ENCODE measurements around the gene SGIP1. TPM values are rescaled to one million over a fixed set of nuclear protein-coding genes. Genes with fewer than 3 reads are reported as not detected.

Gene SGIP1
- total and polyA plus RNA-seq, 2 of the 4 experiments (the other 2 are of a cell fraction): 27.1 to 42.7 TPM

GRCh38 chr1:66751160-66751559, 217.2 kb downstream of the SGIP1 start:
- Histone ChIP-seq H2BK5ac (ENCODE audit: low read depth, low read length, poor library complexity, severe bottlenecking) (no peak overlapping the region), H3K4me2 (ENCODE audit: low read depth, low read length) (no peak overlapping the region), H3K27ac (ENCODE audit: insufficient read depth, low read length) (no peak overlapping the region), H3K4ac (ENCODE audit: low read depth, low read length) (peak overlapping the region; percentile 9; the same call in 1 of the 2 replicates), H2AFZ (replicated peaks; ENCODE audit: low read length, poor library complexity) (no peak overlapping the region), H3K4me3 (ENCODE audit: insufficient read depth, low read depth, low read length) (no peak overlapping the region), H3K9me3 (ENCODE audit: control insufficient read depth, insufficient read depth, low read length) (no peaks in the 10 kb centered on the region), H3K9ac (ENCODE audit: low read depth, low read length) (no peak overlapping the region), H3K36me3 (ENCODE audit: control insufficient read depth, insufficient read depth, low read length) (no peaks in the 10 kb centered on the region), H3K14ac (replicated peaks; ENCODE audit: low read depth, low read length) (no peak overlapping the region), H2AK5ac (ENCODE audit: low read depth, low read length) (no peak overlapping the region), H4K91ac (ENCODE audit: insufficient read depth, low read depth, low read length) (no peak overlapping the region), H3K18ac (ENCODE audit: low read depth, low read length) (no peak overlapping the region), H3K79me1 (ENCODE audit: low read depth in 1 of 2, low read length in 2 of 2) (no peaks in the 10 kb centered on the region; a peak in 1 of 4 replicates), H3K9me1 (ENCODE audit: insufficient read depth, low read length) (peaks cover 8% of the 10 kb centered on the region), H4K5ac (ENCODE audit: low read depth, low read length) (no peak overlapping the region), H2AK9ac (replicated peaks; ENCODE audit: low read depth, low read length, poor library complexity) (no peak overlapping the region), H4K8ac (ENCODE audit: low read depth in 2 of 2, low read length in 2 of 2) (no peak overlapping the region), H4K20me1 (ENCODE audit: insufficient read depth, low read length) (no peaks in the 10 kb centered on the region; the same call in 1 of the 2 replicates), H3K56ac (ENCODE audit: extremely low read depth, insufficient read depth, low read length) (no peak overlapping the region), H3K4me1 (ENCODE audit: control insufficient read depth, insufficient read depth, low read length) (peaks cover 10% of the 10 kb centered on the region), H2BK15ac (ENCODE audit: low read depth, low read length) (no peak overlapping the region), H3K27me3 (ENCODE audit: control insufficient read depth, insufficient read depth, low read length) (no peaks in the 10 kb centered on the region), H2BK20ac (ENCODE audit: low read depth, low read length) (no peak overlapping the region), H3K23ac (ENCODE audit: low read depth, low read length) (no peak overlapping the region; the same call in 1 of the 2 replicates), H2BK120ac (ENCODE audit: low read depth, low read length) (no peak overlapping the region)
- intact Hi-C loops (cut with micrococcal nuclease): no loop called here
- no CpG with 5 or more reads among the region's 4 CpGs for WGBS, 2 experiments (ENCODE audit: extremely low coverage in 2 of 2, insufficient read length in 1 of 2)
- POLR2A ChIA-PET (ENCODE audit: unreplicated experiment): no interaction called here
- BruUV-seq (replicated peaks): no TSS peak
- dilution Hi-C loops (cut with HindIII; ENCODE audit: low sequenced_read_pairs, unreplicated experiment): no loop called here
- DNase-seq: no peak
- in situ Hi-C loops (cut with MboI; ENCODE audit: low sequenced_read_pairs): loop anchor here (25.0 kb wide), 1 partner anchor 736 kb away; no protein-coding TSS in a partner anchor
- CTCF ChIA-PET: no interaction called here
- no peak for ATAC-seq (ENCODE audit: low read depth)
- TF ChIP-seq, protein P1, sequence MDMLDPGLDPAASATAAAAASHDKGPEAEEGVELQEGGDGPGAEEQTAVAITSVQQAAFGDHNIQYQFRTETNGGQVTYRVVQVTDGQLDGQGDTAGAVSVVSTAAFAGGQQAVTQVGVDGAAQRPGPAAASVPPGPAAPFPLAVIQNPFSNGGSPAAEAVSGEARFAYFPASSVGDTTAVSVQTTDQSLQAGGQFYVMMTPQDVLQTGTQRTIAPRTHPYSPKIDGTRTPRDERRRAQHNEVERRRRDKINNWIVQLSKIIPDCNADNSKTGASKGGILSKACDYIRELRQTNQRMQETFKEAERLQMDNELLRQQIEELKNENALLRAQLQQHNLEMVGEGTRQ (IDR thresholded peaks at IDR 0.05; ENCODE audit: low read depth, low read length): no peak
- TF ChIP-seq NFE2L2 (IDR thresholded peaks at IDR 0.05; ENCODE audit: low read depth, low read length) (no peak), POLR2A (IDR thresholded peaks at IDR 0.05; ENCODE audit: low read depth, low read length) (no peak), RCOR1 (IDR thresholded peaks at IDR 0.05; ENCODE audit: insufficient replicate concordance, low read length) (no peak), MAFK (IDR thresholded peaks at IDR 0.05; ENCODE audit: low read depth, low read length) (no peak), ELK1 (IDR thresholded peaks at IDR 0.05; ENCODE audit: borderline replicate concordance, low read depth, low read length) (no peak), CHD1 (IDR thresholded peaks at IDR 0.05; ENCODE audit: low read depth, low read length) (no peak)

All from IMR-90 (cell line).